GM12865 (cell line): ENCODE results near the gene HIVEP1.
A peak's percentile ranks its signal among the peaks of the same experiment; 100 is the strongest.

Experiments used
- DNase-seq: peaks from one replicate; pipeline ENCODE4 v3.0.0; 2010; ENCODE audit warnings: low read depth
- H3K4me3 ChIP-seq: 2 replicates; pipeline ENCODE4 v1.5.1; 2011; ENCODE audit warnings: mild to moderate bottlenecking, low read depth, low read length, control low read depth
- CTCF ChIP-seq: IDR thresholded peaks from 2 replicates; pipeline ENCODE4 v1.5.1; 2011; ENCODE audit warnings: low read length, control low read depth, low read depth, inconsistent platforms; ENCODE audit not compliant: insufficient read depth; ENCODE audit errors: missing control alignments

Gene HIVEP1

GRCh38 chr6:12009876-12010634 is 2.1 kb upstream of the HIVEP1 start:
- H3K4me3 ChIP-seq, result peak overlapping the region; percentile 99
- no peak for TF ChIP-seq CTCF
- peak; percentile 35 for DNase-seq

- DNase-seq, result no peak
- peak overlapping the region; percentile 99 for H3K4me3 ChIP-seq
- TF ChIP-seq CTCF, result no peak
These were observed 1.4 kb upstream of the HIVEP1 start for GRCh38 chr6:12010635-12011275.

GRCh38 chr6:12011276-12012037 is 655 bp upstream of the HIVEP1 start:
- peak; percentile 99 for DNase-seq
- TF ChIP-seq CTCF, result no peak
- H3K4me3 ChIP-seq, result peak overlapping the region; percentile 39; the same call in 1 of the 2 replicates

- TF ChIP-seq CTCF, result no peak
- peak overlapping the region; percentile 65 for H3K4me3 ChIP-seq
- peak; percentile 89 for DNase-seq
These were observed 620 bp downstream of the HIVEP1 start for GRCh38 chr6:12012558-12013306.

- peak overlapping the region; percentile 65 for H3K4me3 ChIP-seq
- no peak for TF ChIP-seq CTCF
- DNase-seq, result no peak
These were observed 1.2 kb downstream of the HIVEP1 start for GRCh38 chr6:12013307-12013719.
